ENCODE results near the gene RPTOR.

DNA sequence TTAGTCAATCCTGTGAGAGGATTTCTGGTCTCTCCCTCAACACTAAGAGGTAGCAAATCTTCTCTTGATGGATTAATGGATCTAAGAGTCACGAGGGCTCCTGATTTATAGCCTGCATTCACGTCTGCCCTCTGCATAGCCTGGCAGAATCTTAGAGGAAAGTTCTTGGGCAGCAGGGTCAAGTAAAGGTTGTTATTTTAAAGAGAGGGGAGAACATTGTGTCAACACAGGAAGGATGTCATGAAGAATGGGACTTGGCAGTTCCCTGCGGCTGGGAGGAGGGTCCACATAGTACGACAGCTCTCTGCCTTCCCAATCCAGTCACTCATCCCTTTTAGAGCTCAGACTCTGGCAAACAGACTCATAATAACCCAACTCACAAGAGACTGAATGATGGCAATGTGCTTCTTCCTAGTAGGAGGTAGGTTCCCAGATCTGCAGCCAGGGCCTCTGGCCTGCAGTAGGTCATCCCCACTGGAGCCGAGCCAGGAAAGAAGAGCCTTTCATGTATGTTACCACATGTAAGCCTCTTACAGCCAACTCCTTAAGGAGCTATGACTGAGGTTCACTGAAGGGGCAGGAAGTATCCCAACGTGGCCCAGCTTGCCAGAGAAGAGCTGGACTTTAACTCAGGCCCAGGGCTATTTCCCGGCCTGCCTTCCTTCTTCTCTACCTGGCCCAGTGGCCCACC, 25.4 kb upstream of the RPTOR start:
- TF ChIP-seq CTCF (IDR thresholded peaks at IDR 0.05) (no peak), SIN3A (IDR thresholded peaks at IDR 0.05; ENCODE audit: borderline replicate concordance, insufficient read depth, low read depth, low read length) (no peak), POLR2AphosphoS5 (IDR thresholded peaks at IDR 0.05; ENCODE audit: low read depth, low read length) (no peak)
